ENCODE measurements around the gene GPN3.
A peak's percentile ranks its signal among the peaks of the same experiment; 100 is the strongest.
"Not testable (repeated sequence)": the region's sequence is repeated elsewhere in the genome, so short reads cannot be mapped to it uniquely, and the experiment has no call there.

Gene GPN3

GRCh38 chr12:110436231-110436630, 31.8 kb downstream of the GPN3 start:
- no peak for DNase-seq

GRCh38 chr12:110431957-110432587, 36.0 kb downstream of the GPN3 start:
- no peak for DNase-seq

GRCh38 chr12:110429676-110430075, 38.4 kb downstream of the GPN3 start:
- not testable (repeated sequence) for DNase-seq

- no peak for DNase-seq
Observed at GRCh38 chr12:110426406-110426805, 41.7 kb downstream of the GPN3 start.

GRCh38 chr12:110424237-110424636, 43.8 kb downstream of the GPN3 start:
- no peak for DNase-seq

GRCh38 chr12:110421701-110422100, 46.4 kb downstream of the GPN3 start:
- DNase-seq, result no peak

- DNase-seq, result peak; percentile 54
Observed at GRCh38 chr12:110421159-110421661, 46.8 kb downstream of the GPN3 start.

GRCh38 chr12:110420644-110421043, 47.4 kb downstream of the GPN3 start:
- not testable (repeated sequence) for DNase-seq

GRCh38 chr12:110417113-110417512, 50.9 kb downstream of the GPN3 start:
- DNase-seq, result not testable (repeated sequence)

- not testable (repeated sequence) for DNase-seq
Observed at GRCh38 chr12:110410086-110410485, 58.0 kb downstream of the GPN3 start.

GRCh38 chr12:110405126-110405662, 62.9 kb downstream of the GPN3 start:
- not testable (repeated sequence) for DNase-seq

- peak; percentile 87 for DNase-seq
Observed at GRCh38 chr12:110403976-110404682, 63.9 kb downstream of the GPN3 start.

GRCh38 chr12:110403146-110403975, 64.7 kb downstream of the GPN3 start, which contains the start of gene ANAPC7:
Gene ANAPC7, minus strand, starts transcription at chr12:110403708. Its CDS starts 81 bp downstream, at chr12:110403627.
- DNase-seq, result peak; percentile 90

Measured in hematopoietic multipotent progenitor cell treated with erythropoietin and hydrocortisone succinate and interleukin-3 and kit ligand, for 8 days (in vitro differentiated cells).